ENCODE measurements around the gene MRPL30. TPM values are rescaled to one million over a fixed set of nuclear protein-coding genes. Genes with fewer than 3 reads are reported as not detected.

The MRPL30 gene
- total RNA-seq, 6 experiments from 2014 or later = 13.3 to 28.2 (median 14.2) TPM

DNA sequence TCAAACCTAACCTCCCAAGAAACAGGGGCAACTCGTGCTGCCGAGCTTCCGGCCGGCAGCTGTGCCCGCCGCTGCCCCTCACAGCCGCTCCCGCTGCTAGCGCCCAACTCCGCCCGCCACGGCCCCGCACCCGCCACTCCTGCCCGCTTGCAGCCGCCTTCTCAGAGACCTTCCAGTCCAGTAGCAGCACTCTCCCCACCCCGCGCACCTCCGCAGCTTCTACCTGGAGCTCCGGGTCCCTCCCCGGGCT, 40.2 kb upstream of the MRPL30 start:
- peak; percentile 48 to 61 (median 58) for ATAC-seq
- Histone ChIP-seq H3K27ac (peak overlapping the region; percentile 61 to 73 (median 62)), H3K27me3 (no peaks in the 10 kb centered on the region), H3K4me1 (peaks cover 0 to 7% (median 0%) of the 10 kb centered on the region in 4 donors), H3K9me3 (no peaks in the 10 kb centered on the region), H3K36me3 (no peaks in the 10 kb centered on the region), H3K4me3 (peak overlapping the region; percentile 77 to 88 (median 81))
- WGBS (ENCODE audit: insufficient coverage, low coverage, low lambda C conversion rate, missing lambda C conversion rate) = 4% methylated on average over 6 of the region's 21 CpGs
- intact Hi-C loops (cut with DNase I) = no loop called here
- DNase-seq = no peak
- TF ChIP-seq POLR2A (IDR thresholded peaks at IDR 0.05) = peak; percentile 96
- TF ChIP-seq, protein P1, sequence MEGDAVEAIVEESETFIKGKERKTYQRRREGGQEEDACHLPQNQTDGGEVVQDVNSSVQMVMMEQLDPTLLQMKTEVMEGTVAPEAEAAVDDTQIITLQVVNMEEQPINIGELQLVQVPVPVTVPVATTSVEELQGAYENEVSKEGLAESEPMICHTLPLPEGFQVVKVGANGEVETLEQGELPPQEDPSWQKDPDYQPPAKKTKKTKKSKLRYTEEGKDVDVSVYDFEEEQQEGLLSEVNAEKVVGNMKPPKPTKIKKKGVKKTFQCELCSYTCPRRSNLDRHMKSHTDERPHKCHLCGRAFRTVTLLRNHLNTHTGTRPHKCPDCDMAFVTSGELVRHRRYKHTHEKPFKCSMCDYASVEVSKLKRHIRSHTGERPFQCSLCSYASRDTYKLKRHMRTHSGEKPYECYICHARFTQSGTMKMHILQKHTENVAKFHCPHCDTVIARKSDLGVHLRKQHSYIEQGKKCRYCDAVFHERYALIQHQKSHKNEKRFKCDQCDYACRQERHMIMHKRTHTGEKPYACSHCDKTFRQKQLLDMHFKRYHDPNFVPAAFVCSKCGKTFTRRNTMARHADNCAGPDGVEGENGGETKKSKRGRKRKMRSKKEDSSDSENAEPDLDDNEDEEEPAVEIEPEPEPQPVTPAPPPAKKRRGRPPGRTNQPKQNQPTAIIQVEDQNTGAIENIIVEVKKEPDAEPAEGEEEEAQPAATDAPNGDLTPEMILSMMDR (IDR thresholded peaks at IDR 0.05) = no peak

DNA sequence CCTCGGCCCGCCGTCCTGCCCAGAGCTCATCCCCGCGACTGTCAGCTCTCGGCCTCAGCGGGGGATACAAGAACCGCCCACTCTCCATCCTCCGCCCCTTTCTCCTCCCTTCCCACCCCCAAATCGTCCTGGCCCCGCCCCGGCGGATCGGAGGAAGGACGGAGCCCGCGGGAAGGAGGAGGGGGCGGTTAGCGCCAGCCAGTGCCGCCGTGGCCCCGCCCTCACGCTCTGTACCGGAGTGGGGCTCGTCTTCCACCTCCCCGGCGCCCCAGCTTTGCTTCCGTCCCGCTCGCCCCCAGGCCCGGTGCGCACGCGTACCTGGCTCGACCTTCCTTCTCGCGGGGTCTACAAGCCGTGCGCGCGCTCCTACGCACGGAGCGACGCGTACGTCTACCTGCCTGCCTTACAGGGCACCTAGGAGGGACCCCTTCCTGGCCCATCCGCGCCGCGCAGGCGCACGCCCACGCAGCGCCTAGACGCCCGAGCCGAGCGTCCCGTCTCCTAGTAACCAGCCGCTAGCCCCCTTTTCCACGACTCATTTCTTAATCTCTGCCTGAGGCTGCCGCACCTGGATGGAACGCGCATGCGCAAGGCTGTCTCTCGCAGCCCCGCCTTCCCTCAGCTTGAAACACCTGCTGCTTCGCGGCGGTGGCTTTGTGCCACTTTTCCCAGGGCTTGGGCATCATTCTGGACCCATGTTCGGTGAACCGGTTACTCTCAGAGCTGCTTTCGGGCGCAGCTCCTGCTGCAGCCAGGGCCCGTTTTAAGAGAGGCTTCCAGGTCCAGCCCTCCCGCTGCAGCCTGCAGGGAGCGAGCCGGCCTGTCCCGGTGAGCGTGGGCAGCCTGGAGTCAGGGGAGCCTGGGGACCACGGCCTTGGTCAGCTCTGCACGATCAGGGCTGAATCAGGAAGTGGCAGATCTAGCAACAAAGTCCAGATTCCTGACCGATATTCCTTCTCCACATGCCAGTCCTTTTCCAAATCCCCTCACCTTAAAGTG, 39.6 kb upstream of the MRPL30 start, which contains the start of gene C2orf15:
TSS of gene C2orf15 (plus strand) at position 598 of the 999 bp plus-strand sequence. CDS start 8,852 bp downstream, outside the sequence.
- H3K4me3 ChIP-seq = peak within 1 kb of the TSS; percentile 77 to 88 (median 81)
- H3K36me3 ChIP-seq = no peaks in the 10 kb centered on the region
- DNase-seq (peak; percentile 98), ATAC-seq (peak; percentile 97 to 99 (median 97))
- under 1% methylated on average over 49 of the region's 84 CpGs for WGBS (ENCODE audit: insufficient coverage, low coverage, low lambda C conversion rate, missing lambda C conversion rate)
- H3K9me3 ChIP-seq = no peaks in the 10 kb centered on the region
- H3K27me3 ChIP-seq = no peaks in the 10 kb centered on the region
- no peak for TF ChIP-seq POLR2A (IDR thresholded peaks at IDR 0.05)
- TF ChIP-seq, protein P1 (IDR thresholded peaks at IDR 0.05) = no peak
- intact Hi-C loops (cut with DNase I) = no loop called here
- peaks cover 0 to 7% (median 0%) of the 10 kb centered on the region in 4 donors for H3K4me1 ChIP-seq
- peak within 1 kb of the TSS; percentile 61 to 73 (median 62) for H3K27ac ChIP-seq

DNA sequence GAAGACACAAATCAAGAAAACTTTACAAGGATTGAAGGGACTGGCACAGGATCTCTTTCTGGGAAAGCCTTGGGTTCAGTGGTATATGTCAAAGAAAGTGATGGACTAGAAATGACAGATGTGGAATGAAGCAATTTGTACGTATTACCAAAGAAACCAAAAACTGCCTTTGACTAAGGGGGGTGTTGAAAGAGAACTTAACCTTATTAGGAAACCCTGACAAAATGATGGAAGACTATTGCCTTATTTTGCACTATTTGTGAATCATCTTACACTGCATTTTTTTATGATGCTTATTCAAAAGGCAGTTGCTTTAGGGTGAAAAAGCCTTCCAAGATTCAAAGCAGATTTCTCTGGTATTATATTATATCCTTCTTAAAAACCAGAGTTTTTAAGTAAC, 30.3 kb upstream of the MRPL30 start:
- 50% methylated on average over 1 of the region's 1 CpG for WGBS (ENCODE audit: insufficient coverage, low coverage, low lambda C conversion rate, missing lambda C conversion rate)
- intact Hi-C loops (cut with DNase I) = no loop called here
- no peak overlapping the region for H3K27ac ChIP-seq

DNA sequence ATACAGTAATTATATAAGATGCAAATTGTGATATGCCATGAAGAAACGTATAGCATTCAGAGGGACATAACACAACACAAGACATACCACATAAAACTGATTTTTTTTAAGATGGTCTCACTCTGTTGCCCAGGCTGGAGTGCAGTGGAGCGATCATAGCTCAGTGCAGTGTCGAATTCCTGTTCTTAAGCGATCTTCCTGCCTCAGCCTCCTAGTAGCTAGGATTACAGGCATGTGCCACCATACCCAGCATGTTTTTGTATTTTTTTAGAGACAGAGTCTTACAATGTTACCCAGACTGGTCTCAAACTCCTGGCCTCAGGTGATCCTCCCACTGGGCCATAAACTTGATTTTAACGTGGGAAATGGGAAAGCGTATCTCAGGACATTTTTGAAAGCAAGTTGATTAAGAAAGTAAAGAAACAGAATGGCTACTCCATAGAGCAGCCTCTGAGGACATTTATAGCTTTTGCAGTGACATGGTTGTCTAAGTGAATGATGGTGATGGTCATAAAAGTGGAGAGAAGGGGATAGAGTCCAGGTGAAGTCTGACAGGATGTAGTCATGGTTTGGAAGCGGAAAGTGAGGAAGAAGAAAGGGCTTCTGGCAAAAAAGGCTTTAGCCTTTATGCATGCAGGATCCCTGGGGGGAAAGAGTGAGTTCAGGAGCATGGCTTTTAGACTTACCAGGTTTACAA, 28.6 kb upstream of the MRPL30 start:
- ATAC-seq (no peak), DNase-seq (no peak)
- Histone ChIP-seq H3K4me3 (no peak overlapping the region), H3K27me3 (no peaks in the 10 kb centered on the region), H3K4me1 (peaks cover 0 to 16% (median 0%) of the 10 kb centered on the region in 4 donors), H3K27ac (no peak overlapping the region), H3K9me3 (no peaks in the 10 kb centered on the region), H3K36me3 (peaks cover 0 to 7% (median 0%) of the 10 kb centered on the region in 4 donors)
- WGBS (ENCODE audit: insufficient coverage, low coverage, low lambda C conversion rate, missing lambda C conversion rate) = 91% methylated on average over 7 of the region's 7 CpGs
- no peak for TF ChIP-seq POLR2A (IDR thresholded peaks at IDR 0.05)
- TF ChIP-seq, protein P1 (IDR thresholded peaks at IDR 0.05) = no peak
- intact Hi-C loops (cut with DNase I) = no loop called here

More for the DNA sequence above, 30.3 kb upstream of the MRPL30 start:
- H3K4me1 ChIP-seq = peaks cover 0 to 11% (median 0%) of the 10 kb centered on the region in 4 donors
- no peak for TF ChIP-seq POLR2A (IDR thresholded peaks at IDR 0.05)
- H3K36me3 ChIP-seq = no peaks in the 10 kb centered on the region
- DNase-seq = no peak
- H3K4me3 ChIP-seq = no peak overlapping the region
- ATAC-seq = no peak
- H3K9me3 ChIP-seq = no peaks in the 10 kb centered on the region
- no peaks in the 10 kb centered on the region for H3K27me3 ChIP-seq
